GM21717 (cell line): ENCODE data around the gene TFF1.
A peak's percentile ranks its signal among the peaks of the same experiment; 100 is the strongest.
"Not testable (repeated sequence)": the region's sequence is repeated elsewhere in the genome, so short reads cannot be mapped to it uniquely, and the experiment has no call there.

Source experiments
- ATAC-seq: cut with Tn5 transposase; IDR thresholded peaks from one replicate; pipeline ENCODE4 v1.9.1; 2021; ENCODE audit warnings: mild to moderate bottlenecking, moderate library complexity; ENCODE audit not compliant: unreplicated experiment

TFF1 gene

DNA sequence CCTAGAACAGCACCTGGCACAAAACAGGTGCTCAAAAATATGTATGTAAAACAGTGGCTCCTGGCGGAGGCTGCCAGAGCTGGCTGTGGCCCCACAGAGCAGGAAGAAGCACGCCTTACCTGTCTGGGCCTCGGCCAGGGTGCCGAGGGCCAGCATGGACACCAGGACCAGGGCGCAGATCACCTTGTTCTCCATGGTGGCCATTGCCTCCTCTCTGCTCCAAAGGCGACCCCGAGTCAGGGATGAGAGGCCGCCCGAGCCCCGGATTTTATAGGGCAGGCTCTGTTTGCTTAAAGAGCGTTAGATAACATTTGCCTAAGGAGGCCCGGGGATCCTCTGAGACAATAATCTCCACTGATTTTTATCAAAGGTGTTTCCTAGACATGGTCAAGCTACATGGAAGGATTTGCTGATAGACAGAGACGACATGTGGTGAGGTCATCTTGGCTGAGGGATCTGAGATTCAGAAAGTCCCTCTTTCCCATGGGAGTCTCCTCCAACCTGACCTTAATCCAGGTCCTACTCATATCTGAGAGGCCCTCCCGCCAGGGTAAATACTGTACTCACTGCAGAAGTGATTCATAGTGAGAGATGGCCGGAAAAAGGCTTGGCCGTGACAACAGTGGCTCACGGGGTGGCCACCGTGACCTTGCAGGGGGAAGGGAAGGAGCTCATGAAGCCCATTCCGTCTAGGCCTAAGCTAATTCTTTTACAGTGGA is at the start of gene TFF1:
Gene TFF1 (minus strand): TSS at position 244 of the 719 bp plus-strand sequence. CDS start 40 bp downstream, at position 204.
- no peak for ATAC-seq

GRCh38 chr21:42414928-42415769 is 48.8 kb upstream of the TFF1 start:
- ATAC-seq = peak; percentile 57

GRCh38 chr21:42414553-42414927 is 48.2 kb upstream of the TFF1 start:
- no peak for ATAC-seq

GRCh38 chr21:42414066-42414465 is 47.7 kb upstream of the TFF1 start:
- no peak for ATAC-seq

DNA sequence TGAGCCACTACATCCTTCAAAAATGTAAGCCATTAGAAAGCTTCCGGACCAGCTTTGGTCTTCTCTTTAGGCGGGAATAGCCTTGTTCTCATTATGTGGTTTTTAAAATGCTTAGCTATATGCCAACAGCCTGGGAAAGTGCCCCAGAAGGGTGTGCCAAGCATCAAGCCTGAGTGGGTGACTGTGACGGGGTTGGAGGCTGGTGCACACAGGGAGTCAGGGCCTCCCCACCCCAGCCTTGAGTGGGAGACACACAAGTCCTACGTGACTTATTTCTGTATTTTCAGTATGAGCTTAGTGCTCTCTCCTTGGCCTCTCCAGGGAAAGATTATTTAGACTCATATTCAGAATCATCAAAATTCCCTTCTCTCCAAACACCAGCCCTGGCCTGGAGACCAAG is 47.2 kb upstream of the TFF1 start:
- ATAC-seq = no peak

DNA sequence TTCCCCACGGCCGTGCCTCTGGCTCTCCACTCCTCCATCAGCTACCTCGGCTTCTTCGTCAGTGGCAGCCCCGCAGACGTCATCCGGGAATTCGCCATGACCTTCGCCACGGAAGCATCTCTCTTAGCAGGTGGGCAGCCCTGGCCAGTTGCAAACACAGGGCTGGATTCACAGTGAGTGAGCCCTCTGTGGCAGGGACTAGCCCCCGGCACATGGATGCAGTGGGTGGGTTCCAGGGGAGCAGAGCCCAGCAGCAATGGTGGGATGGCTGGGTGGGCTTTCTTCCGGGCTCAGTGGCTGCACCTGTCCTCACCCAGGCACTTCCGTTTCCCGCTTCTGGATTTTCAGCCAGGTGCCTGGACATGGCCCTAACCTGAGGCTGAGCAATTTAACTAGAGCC is 46.8 kb upstream of the TFF1 start:
- ATAC-seq = no peak

DNA sequence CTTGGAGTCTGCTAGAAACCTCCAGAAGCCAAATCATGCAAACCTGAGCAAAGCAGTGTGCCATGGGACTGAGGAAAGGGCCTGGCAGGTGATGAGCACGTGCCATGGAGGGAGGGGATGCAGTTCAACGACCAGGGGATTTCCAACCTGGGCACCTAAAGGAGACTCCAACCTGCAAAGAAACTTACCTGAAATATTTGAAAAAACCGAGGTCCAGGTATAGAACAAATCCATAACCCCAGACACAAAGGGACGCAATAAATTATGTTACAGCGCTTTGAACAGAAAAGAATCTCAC is 46.2 kb upstream of the TFF1 start:
- no peak for ATAC-seq

GRCh38 chr21:42411891-42412635 is 45.7 kb upstream of the TFF1 start:
- ATAC-seq = no peak

DNA sequence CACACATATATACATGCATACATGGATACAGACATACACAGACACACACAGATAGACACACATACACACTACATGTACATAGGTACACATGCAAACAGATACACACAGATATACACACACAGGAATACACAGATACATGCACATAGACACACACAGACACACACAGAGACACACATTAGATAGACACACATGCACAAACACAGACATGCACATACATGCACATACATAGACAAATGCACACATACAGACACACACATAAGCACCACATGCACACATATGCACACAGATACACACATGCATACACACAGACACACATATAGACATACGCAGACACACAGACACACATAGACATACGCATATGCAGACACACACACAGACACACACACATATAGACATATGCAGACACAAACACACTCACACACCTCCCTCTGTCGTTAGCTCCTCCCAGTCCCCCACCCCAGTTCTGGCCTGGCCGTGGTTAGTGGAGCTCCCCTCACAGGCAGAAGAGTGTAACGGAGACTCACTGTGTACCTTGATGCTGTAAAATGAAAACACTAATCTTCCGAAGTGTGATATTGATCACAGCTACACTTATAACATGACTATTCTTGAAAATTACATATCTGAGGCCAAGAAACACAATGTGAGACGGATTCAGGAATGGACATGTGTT is 45.0 kb upstream of the TFF1 start:
- ATAC-seq = no peak

GRCh38 chr21:42409366-42409765 is 43.0 kb upstream of the TFF1 start:
- ATAC-seq = no peak

GRCh38 chr21:42408718-42409117 is 42.4 kb upstream of the TFF1 start:
- not testable (repeated sequence) for ATAC-seq

GRCh38 chr21:42407476-42407875 is 41.1 kb upstream of the TFF1 start:
- ATAC-seq = no peak

DNA sequence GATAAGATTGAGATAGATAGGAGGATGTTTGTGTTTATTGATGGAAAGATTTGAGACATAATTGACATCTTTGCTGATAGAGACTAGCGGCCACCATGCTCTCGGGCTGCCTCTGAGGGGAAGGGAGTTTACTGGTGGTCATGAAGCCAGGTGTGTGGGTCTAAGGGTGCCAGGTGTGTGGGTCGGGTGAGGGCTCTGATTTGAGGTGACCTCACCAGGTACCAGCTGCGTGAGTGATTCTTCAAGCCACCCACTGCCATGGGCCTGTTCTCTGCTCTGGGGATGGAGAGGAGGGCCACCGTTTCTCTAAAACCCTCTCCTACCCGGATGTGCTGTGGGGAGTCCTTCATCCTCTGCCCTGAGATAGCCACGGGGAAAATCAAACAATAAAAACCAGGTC is 40.5 kb upstream of the TFF1 start:
- no peak for ATAC-seq

DNA sequence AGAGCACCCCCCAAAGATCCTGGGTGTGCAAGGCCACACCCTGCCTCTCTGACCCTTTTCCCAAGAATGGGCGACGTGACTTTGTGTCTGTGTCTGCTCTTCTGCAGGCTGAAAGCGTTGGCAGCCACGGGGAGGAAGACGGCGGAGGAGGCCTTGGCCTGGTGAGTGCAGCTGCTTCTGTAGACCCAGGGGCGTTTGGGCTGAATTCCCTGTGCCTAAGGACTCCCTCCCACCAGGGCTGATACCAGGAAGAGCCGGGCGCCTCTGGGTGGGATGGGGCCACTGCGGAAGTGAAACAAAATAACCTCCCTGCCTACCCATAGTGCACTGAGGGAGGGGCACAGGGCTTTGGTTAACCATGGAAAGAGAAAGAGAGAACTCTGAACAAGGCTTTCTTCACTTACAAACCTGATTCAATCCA is 39.9 kb upstream of the TFF1 start:
- ATAC-seq = no peak

DNA sequence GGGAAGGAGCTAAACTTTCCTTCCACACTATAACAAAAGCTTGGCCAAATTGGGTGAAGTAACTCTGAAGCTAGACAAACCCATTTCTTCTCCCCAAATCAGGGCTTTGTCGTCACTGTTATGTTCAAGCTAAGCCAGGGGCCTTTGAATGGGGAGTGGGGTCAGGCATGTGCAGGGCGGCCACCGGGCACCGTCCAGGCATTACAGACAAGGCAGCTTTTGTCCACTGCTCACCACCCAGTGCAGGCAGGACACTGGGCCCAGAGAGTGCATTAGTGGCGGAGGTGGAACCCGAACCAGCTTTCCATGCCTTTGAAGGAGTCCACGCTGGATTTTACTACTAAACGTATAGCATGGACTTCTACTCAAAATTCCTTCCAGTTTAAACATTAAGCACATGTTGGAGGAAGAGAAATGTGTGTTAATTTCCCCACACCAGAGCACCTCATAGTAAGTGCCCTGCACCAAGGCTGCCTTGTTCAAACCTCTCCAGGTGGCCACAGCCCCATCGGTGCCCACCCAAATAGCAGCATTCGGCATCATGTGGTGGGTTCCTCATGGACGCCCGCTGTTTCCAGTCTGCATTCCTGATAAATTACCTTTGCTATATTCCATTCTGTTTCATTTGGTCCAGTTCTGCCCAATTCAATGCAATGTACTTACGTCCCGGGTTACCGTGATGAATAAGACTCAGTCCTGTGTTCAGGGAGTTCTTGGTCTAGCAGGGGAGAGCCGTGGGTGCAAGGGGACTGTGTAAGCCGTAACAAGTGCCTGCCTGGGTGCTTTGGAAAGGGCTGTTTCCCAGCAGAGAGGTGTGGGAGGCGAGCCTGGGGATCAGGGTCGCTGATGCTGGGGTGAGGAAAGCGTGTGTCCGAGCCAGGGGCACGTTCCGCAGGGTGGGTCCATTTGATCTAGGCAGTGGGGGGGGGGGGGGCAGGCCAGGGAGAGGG is 39.0 kb upstream of the TFF1 start:
- no peak for ATAC-seq

DNA sequence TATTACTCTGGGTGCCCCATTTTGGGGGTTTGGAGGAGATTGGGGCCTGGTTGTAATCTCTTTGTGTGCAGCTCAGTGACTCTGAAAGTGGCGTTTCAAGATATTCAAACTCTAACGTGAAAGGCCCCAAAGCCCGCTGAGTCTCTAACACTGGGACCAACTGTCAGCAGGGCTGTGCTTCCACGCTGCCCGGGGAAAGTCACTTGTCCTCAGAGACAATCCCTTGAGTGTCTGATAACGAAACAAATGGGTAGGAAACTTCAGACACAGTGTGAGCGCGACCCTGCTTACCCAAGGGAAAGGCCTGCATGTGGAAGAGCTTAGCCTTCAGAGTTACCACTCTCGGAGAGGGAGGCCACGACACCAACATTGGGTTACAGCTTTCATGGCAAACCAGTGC is 38.2 kb upstream of the TFF1 start:
- ATAC-seq = no peak

GRCh38 chr21:42403611-42404231 is 37.4 kb upstream of the TFF1 start, which contains the start of gene UBASH3A:
UBASH3A (plus strand) TSS chr21:42403902; CDS start chr21:42403946, 44 bp downstream.
- ATAC-seq = no peak

GRCh38 chr21:42401820-42402251 is 35.5 kb upstream of the TFF1 start:
- no peak for ATAC-seq

DNA sequence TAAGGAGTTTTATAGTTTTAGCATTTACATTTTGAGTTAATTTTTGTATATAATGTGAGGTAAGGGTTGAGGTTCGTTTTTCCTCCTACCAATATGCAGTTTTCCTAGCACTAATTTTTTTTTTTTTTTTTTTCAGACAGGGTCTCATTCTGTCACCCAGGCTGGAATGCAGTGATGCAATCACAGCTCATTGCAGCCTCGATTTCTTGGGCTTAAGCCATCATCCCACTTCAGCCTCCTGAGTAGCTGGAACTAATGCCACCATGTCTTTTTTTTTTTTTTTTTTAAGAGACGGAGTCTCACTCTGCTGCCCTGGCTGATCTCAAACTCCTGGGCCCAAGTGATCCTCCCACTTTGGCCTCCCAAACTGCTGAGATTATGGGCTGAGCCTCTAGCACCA is 34.8 kb upstream of the TFF1 start:
- no peak for ATAC-seq
